OCI-LY3 (cell line): ENCODE measurements around the gene FER1L5.

Experiments used
- H2AFZ ChIP-seq: fragments of 200-600, 300-600 bp; shearing (Covaris generic); 2 replicates; pipeline ENCODE4 v1.6.0; 2014; ENCODE audit warnings: antibody characterized with exemption, low read depth, low read length
- H3K27ac ChIP-seq: fragments of 200-600, 300-600 bp; sonication (generic); 2 replicates; pipeline ENCODE4 v1.5.1; 2014; ENCODE audit warnings: mild to moderate bottlenecking, low read length, moderate library complexity, mixed read lengths
- H3K27me3 ChIP-seq: fragments of 200-600, 300-600 bp; sonication (generic); 2 replicates; pipeline ENCODE4 v1.6.1; 2014; ENCODE audit warnings: low read depth, low read length, mixed read lengths
- H3K36me3 ChIP-seq: fragments of 200-600, 300-600 bp; sonication (generic); replicated peaks from 2 replicates; pipeline ENCODE3; 2014; ENCODE audit warnings: low read depth, low read length, mixed read lengths
- H3K4me1 ChIP-seq: fragments of 300-600, 200-600 bp; sonication (generic); 2 replicates; pipeline ENCODE4 v1.6.1; 2014; ENCODE audit warnings: low read length, mixed read lengths
- H3K4me2 ChIP-seq: fragments of 200-600, 300-600 bp; sonication (generic); 2 replicates; pipeline ENCODE4 v1.6.1; 2014; ENCODE audit warnings: low read length, mixed read lengths
- H3K4me3 ChIP-seq: fragments of 300-600, 200-600 bp; sonication (generic); 2 replicates; pipeline ENCODE4 v1.5.1; 2014; ENCODE audit warnings: antibody characterized with exemption, mild to moderate bottlenecking, low read length, moderate library complexity
- H3K79me2 ChIP-seq: fragments of 300-600, 200-600 bp; shearing (Covaris generic); 2 replicates; pipeline ENCODE4 v1.6.1; 2014; ENCODE audit warnings: mild to moderate bottlenecking, low read length, mixed read lengths
- H3K9ac ChIP-seq: fragments of 300-600, 200-600 bp; shearing (Covaris generic); 2 replicates; pipeline ENCODE4 v1.6.0; 2014; ENCODE audit warnings: mild to moderate bottlenecking, low read length, moderate library complexity
- H3K9me3 ChIP-seq: fragments of 200-600, 300-600 bp; shearing (Covaris generic); 2 replicates; pipeline ENCODE4 v1.6.1; 2014; ENCODE audit warnings: low read length, mixed read lengths; ENCODE audit not compliant: insufficient read depth
- H4K20me1 ChIP-seq: fragments of 200-600, 300-600 bp; sonication (generic); 2 replicates; pipeline ENCODE4 v1.6.1; 2016; ENCODE audit warnings: low read length, mixed read lengths; ENCODE audit not compliant: insufficient read depth
- CTCF ChIP-seq: fragments of 200-600, 300-600 bp; sonication (generic); IDR thresholded peaks from 2 replicates; pipeline ENCODE4 v1.5.1; 2014; ENCODE audit warnings: antibody characterized with exemption, low read length, low read depth
- EZH2phosphoT487 ChIP-seq: fragments of 200-600 bp; shearing (Covaris generic); IDR thresholded peaks from 2 replicates; pipeline ENCODE4 v1.6.1; 2018; ENCODE audit warnings: antibody characterized with exemption, mixed run types, low read depth

Gene FER1L5

GRCh38 chr2:96727431-96727830 is 84.9 kb downstream of the FER1L5 start:
- H3K79me2 ChIP-seq, result no peaks in the 10 kb centered on the region
- no peak for TF ChIP-seq EZH2phosphoT487
- no peak for TF ChIP-seq CTCF
- peaks cover 9% of the 10 kb centered on the region for H3K36me3 ChIP-seq

GRCh38 chr2:96729748-96730147 is 87.2 kb downstream of the FER1L5 start:
- no peak overlapping the region for H3K27ac ChIP-seq
- peaks cover 24% of the 10 kb centered on the region for H3K36me3 ChIP-seq
- no peak for TF ChIP-seq EZH2phosphoT487
- no peak for TF ChIP-seq CTCF
- H3K79me2 ChIP-seq, result no peaks in the 10 kb centered on the region
- H3K4me2 ChIP-seq, result no peak overlapping the region
- H3K4me1 ChIP-seq, result peaks cover 3% of the 10 kb centered on the region; the same call in 1 of the 2 replicates
- H3K4me3 ChIP-seq, result no peak overlapping the region
- no peaks in the 10 kb centered on the region for H3K9me3 ChIP-seq
- no peak overlapping the region for H3K9ac ChIP-seq
- H3K27me3 ChIP-seq, result no peaks in the 10 kb centered on the region
- H2AFZ ChIP-seq, result no peak overlapping the region
- no peaks in the 10 kb centered on the region for H4K20me1 ChIP-seq

More at GRCh38 chr2:96727431-96727830, 84.9 kb downstream of the FER1L5 start:
- no peaks in the 10 kb centered on the region for H3K9me3 ChIP-seq
- H2AFZ ChIP-seq, result no peak overlapping the region
- no peaks in the 10 kb centered on the region for H4K20me1 ChIP-seq
- no peak overlapping the region for H3K9ac ChIP-seq
- H3K27ac ChIP-seq, result no peak overlapping the region
- no peak overlapping the region for H3K4me3 ChIP-seq
- no peak overlapping the region for H3K4me2 ChIP-seq
- no peaks in the 10 kb centered on the region for H3K27me3 ChIP-seq
- H3K4me1 ChIP-seq, result peaks cover 3% of the 10 kb centered on the region; the same call in 1 of the 2 replicates

- no peak overlapping the region for H3K27ac ChIP-seq
- H3K9ac ChIP-seq, result no peak overlapping the region
These were observed 87.6 kb downstream of the FER1L5 start for GRCh38 chr2:96730212-96730611.

GRCh38 chr2:96733931-96734330 is 91.4 kb downstream of the FER1L5 start:
- no peak overlapping the region for H3K9ac ChIP-seq
- peaks cover 2% of the 10 kb centered on the region for H3K79me2 ChIP-seq
- no peak overlapping the region for H3K4me2 ChIP-seq
- H3K4me3 ChIP-seq, result no peak overlapping the region
- no peak overlapping the region for H3K27ac ChIP-seq
- no peaks in the 10 kb centered on the region for H3K27me3 ChIP-seq
- TF ChIP-seq EZH2phosphoT487, result no peak
- no peak for TF ChIP-seq CTCF
- H4K20me1 ChIP-seq, result no peaks in the 10 kb centered on the region
- no peaks in the 10 kb centered on the region for H3K9me3 ChIP-seq
- peaks cover 1% of the 10 kb centered on the region for H3K4me1 ChIP-seq
- no peak overlapping the region for H2AFZ ChIP-seq
- H3K36me3 ChIP-seq, result peaks cover 31% of the 10 kb centered on the region

More at GRCh38 chr2:96730212-96730611, 87.6 kb downstream of the FER1L5 start:
- H3K4me1 ChIP-seq, result peaks cover 3% of the 10 kb centered on the region; the same call in 1 of the 2 replicates
- no peaks in the 10 kb centered on the region for H3K9me3 ChIP-seq
- H3K4me3 ChIP-seq, result no peak overlapping the region
- H3K4me2 ChIP-seq, result no peak overlapping the region
- H3K27me3 ChIP-seq, result no peaks in the 10 kb centered on the region
- peaks cover 24% of the 10 kb centered on the region for H3K36me3 ChIP-seq
- no peak for TF ChIP-seq EZH2phosphoT487
- TF ChIP-seq CTCF, result no peak
- H4K20me1 ChIP-seq, result no peaks in the 10 kb centered on the region
- H3K79me2 ChIP-seq, result no peaks in the 10 kb centered on the region
- no peak overlapping the region for H2AFZ ChIP-seq
